Natural killer cell treated with Interleukin-12 subunit alpha and Interleukin-12 subunit beta and Interleukin-15 and Interleukin-18, amount 100 ng/mL, for 72 hours (primary cell): Measurements from ENCODE around the gene DNAH10. TPM values are rescaled to one million over a fixed set of nuclear protein-coding genes. Genes with fewer than 3 reads are reported as not detected.

ENCODE experiments used
- ATAC-seq, 2 donors: fragments of 150-1000 bp; cut with Tn5 transposase in 1 of 2; sonication (Bioruptor Pico), chemical (Tn5 transposase) in 1 of 2; 2 replicates each; pipeline ENCODE4 v1.10.0; 2021
- DNase-seq: peaks from one replicate; pipeline ENCODE4 v3.0.0; 2022; ENCODE audit warnings: low spot score
- H3K27ac Mint-ChIP-seq, 2 donors: 1 replicate in 1 of 2; 2 replicates in 1 of 2; pipeline ENCODE4 v1.8.0; 2022; ENCODE audit warnings: mixed read lengths in 2 of 2, mild to moderate bottlenecking in 1 of 2, moderate library complexity in 1 of 2
- H3K27me3 Mint-ChIP-seq, 2 donors: 1 replicate in 1 of 2; 2 replicates in 1 of 2; pipeline ENCODE4 v1.8.0; 2022; ENCODE audit warnings: mixed read lengths in 2 of 2
- H3K36me3 Mint-ChIP-seq: one replicate; pipeline ENCODE4 v1.8.0; 2022; ENCODE audit warnings: mixed read lengths
- H3K4me1 Mint-ChIP-seq, 2 donors: 1 replicate in 1 of 2; 2 replicates in 1 of 2; pipeline ENCODE4 v1.8.0; 2022; ENCODE audit warnings: low read depth in 2 of 2, mixed read lengths in 2 of 2, mild to moderate bottlenecking in 1 of 2
- H3K4me3 Mint-ChIP-seq: one replicate; pipeline ENCODE4 v1.8.0; 2022; ENCODE audit warnings: mixed read lengths
- H3K9me3 Mint-ChIP-seq: 2 replicates; pipeline ENCODE4 v1.8.0; 2022; ENCODE audit warnings: mixed read lengths
- total RNA-seq, 2 donors: library from RNA; stranded (reverse); gene quantifications; one replicate each; pipeline ENCODE4 v1.2.3, GENCODE V29; 2022

Gene DNAH10
- total RNA-seq, 2 donors from 2014 or later: 0.29 to 0.36 TPM

- ATAC-seq (no peak), DNase-seq (no peak)
- Mint-ChIP-seq H3K36me3 (no peaks in the 10 kb centered on the region), H3K27ac (no peak overlapping the region), H3K4me3 (no peak overlapping the region), H3K9me3 (no peaks in the 10 kb centered on the region), H3K4me1 (peaks cover 2 to 6% of the 10 kb centered on the region in 2 donors), H3K27me3 (peaks cover 0 to 3% of the 10 kb centered on the region in 2 donors)
Measured at GRCh38 chr12:123928274-123928865, 166.3 kb downstream of the DNAH10 start.

DNA sequence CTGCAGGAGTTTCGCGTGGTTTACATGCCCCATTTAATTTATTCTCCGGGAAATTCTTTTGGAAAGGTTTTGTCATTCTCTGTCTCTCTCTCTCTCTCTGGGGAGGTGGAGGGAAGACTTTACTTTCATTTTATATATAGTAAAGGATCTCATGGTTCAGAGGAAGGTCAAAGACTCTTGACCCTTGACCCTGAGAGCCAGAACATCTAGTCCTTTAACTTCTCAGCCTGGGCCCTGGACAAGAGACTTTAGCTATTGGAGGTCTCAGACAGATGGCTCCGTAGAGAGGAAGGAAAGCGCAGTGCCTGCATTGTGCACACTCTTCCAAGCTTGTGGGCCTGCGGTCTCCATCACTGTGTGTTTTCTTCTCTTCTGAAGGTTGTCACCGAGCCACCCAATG, 166.8 kb downstream of the DNAH10 start:
- ATAC-seq (no peak), DNase-seq (no peak)
- Mint-ChIP-seq H3K27me3 (peaks cover 0 to 3% of the 10 kb centered on the region in 2 donors), H3K4me1 (peaks cover 7 to 11% of the 10 kb centered on the region in 2 donors), H3K27ac (no peak overlapping the region), H3K36me3 (no peaks in the 10 kb centered on the region), H3K4me3 (no peak overlapping the region), H3K9me3 (no peaks in the 10 kb centered on the region)

- DNase-seq: peak; percentile 42
- Mint-ChIP-seq H3K36me3 (no peaks in the 10 kb centered on the region), H3K27me3 (no peaks in the 10 kb centered on the region), H3K27ac (no peak overlapping the region), H3K4me3 (no peak overlapping the region), H3K4me1 (peaks cover 13 to 23% of the 10 kb centered on the region in 2 donors), H3K9me3 (no peaks in the 10 kb centered on the region)
- no peak for ATAC-seq
Measured at GRCh38 chr12:123929946-123930583, 168.0 kb downstream of the DNAH10 start.

GRCh38 chr12:123931686-123932321, 169.7 kb downstream of the DNAH10 start:
- Mint-ChIP-seq H3K36me3 (no peaks in the 10 kb centered on the region), H3K9me3 (no peaks in the 10 kb centered on the region), H3K4me3 (no peak overlapping the region), H3K27ac (no peak overlapping the region), H3K27me3 (no peaks in the 10 kb centered on the region), H3K4me1 (peaks cover 28 to 36% of the 10 kb centered on the region in 2 donors)
- no peak for ATAC-seq
- DNase-seq: peak; percentile 22

- H3K36me3 Mint-ChIP-seq: no peaks in the 10 kb centered on the region
- no peaks in the 10 kb centered on the region for H3K27me3 Mint-ChIP-seq
- H3K9me3 Mint-ChIP-seq: no peaks in the 10 kb centered on the region
- peaks cover 38 to 46% of the 10 kb centered on the region in 2 donors for H3K4me1 Mint-ChIP-seq
- DNase-seq (peak; percentile 54), ATAC-seq (no peak)
- no peak overlapping the region for H3K4me3 Mint-ChIP-seq
- no peak overlapping the region for H3K27ac Mint-ChIP-seq
Measured at GRCh38 chr12:123933214-123933613, 171.1 kb downstream of the DNAH10 start.

GRCh38 chr12:123934016-123934620, 172.0 kb downstream of the DNAH10 start:
- H3K36me3 Mint-ChIP-seq: no peaks in the 10 kb centered on the region
- peak overlapping the region; percentile 48 for H3K4me3 Mint-ChIP-seq
- H3K9me3 Mint-ChIP-seq: no peaks in the 10 kb centered on the region
- DNase-seq: peak; percentile 55
- H3K27me3 Mint-ChIP-seq: no peaks in the 10 kb centered on the region
- no peak overlapping the region for H3K27ac Mint-ChIP-seq
- peak in 1 of 2 donors; percentile 1 for ATAC-seq
- H3K4me1 Mint-ChIP-seq: peaks cover 47 to 55% of the 10 kb centered on the region in 2 donors

DNA sequence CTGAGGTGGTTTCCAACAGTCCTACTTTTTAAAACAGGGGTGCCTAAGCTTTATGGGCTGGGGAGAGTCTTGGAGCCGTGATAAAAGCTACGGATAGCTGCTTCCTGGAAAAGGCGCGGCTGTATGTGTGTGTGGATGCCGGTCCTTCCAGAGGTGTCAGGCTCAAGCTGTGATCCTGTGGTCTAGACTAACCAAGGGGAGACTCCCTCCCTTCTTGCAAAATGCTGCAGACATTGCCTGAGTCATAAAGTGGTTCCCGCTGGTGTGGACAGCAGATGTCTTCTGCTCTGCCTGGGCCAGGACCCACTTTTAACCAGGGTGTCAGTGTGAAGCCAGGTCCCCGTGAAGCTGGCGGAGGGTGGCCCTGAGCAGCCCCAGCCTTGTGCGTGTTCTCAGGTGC, 172.7 kb downstream of the DNAH10 start:
- ATAC-seq (peak; percentile 85 to 94), DNase-seq (peak; percentile 88)
- H3K9me3 Mint-ChIP-seq: no peaks in the 10 kb centered on the region
- H3K27me3 Mint-ChIP-seq: no peaks in the 10 kb centered on the region
- peak overlapping the region; percentile 48 for H3K4me3 Mint-ChIP-seq
- H3K27ac Mint-ChIP-seq: peak overlapping the region in 1 of 2 donors; percentile 52
- H3K4me1 Mint-ChIP-seq: peaks cover 50 to 57% of the 10 kb centered on the region in 2 donors
- H3K36me3 Mint-ChIP-seq: no peaks in the 10 kb centered on the region

DNA sequence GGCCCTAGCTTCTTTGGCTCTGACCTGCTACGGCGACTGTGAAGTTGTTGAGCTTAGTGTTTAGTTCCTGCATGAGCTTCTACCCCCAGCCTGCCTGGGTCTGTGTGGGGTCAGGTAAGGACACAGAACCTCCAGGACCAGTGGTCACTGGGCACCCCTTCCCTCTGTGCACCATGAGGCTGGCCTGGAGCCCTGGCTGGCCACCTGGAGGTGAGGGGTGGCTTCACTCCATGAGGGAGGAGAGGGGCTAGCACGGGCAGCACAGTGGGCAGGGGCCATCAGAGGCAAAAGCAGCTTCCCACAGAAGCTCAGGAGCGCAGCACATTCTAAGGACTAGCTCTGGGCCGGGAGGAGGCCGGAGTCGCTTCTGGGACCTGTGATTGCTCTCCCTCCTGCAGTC, 173.9 kb downstream of the DNAH10 start:
- ATAC-seq: no peak
- Mint-ChIP-seq H3K36me3 (no peaks in the 10 kb centered on the region), H3K4me1 (peaks cover 55 to 61% of the 10 kb centered on the region in 2 donors), H3K9me3 (no peaks in the 10 kb centered on the region), H3K27me3 (no peaks in the 10 kb centered on the region), H3K4me3 (peak overlapping the region; percentile 55), H3K27ac (peak overlapping the region in 1 of 2 donors; percentile 27)
- DNase-seq: no peak

DNA sequence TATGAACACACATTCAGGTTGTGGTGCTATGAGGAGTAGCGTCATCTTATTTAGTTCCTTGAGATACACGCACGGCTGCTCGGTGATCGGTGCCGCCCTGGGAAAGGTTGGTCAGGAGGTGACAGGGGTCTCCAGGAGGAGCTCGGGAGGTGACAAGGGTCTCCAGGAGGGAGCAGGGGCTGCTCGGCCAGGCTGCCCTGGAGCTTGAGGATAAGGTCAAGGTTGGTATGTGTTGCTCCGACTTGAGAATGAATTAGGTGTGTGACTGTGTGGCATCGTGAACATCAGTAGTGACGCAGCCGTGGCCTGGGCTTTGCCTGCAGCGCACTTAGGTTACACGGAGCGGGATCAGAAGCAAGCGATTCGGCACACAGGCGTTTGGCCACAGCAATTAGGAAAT, 174.4 kb downstream of the DNAH10 start:
- Mint-ChIP-seq H3K27ac (peak overlapping the region in 1 of 2 donors; percentile 27), H3K4me3 (peak overlapping the region; percentile 55), H3K9me3 (no peaks in the 10 kb centered on the region), H3K4me1 (peaks cover 55 to 63% of the 10 kb centered on the region in 2 donors), H3K36me3 (peaks cover 2% of the 10 kb centered on the region), H3K27me3 (no peaks in the 10 kb centered on the region)
- ATAC-seq (no peak), DNase-seq (no peak)

GRCh38 chr12:123936956-123937706, 175.0 kb downstream of the DNAH10 start:
- peak overlapping the region; percentile 74 for H3K27ac Mint-ChIP-seq
- peaks cover 55 to 66% of the 10 kb centered on the region in 2 donors for H3K4me1 Mint-ChIP-seq
- no peaks in the 10 kb centered on the region for H3K9me3 Mint-ChIP-seq
- H3K27me3 Mint-ChIP-seq: no peaks in the 10 kb centered on the region
- no peak for DNase-seq
- ATAC-seq: no peak
- H3K4me3 Mint-ChIP-seq: peak overlapping the region; percentile 75
- peaks cover 5% of the 10 kb centered on the region for H3K36me3 Mint-ChIP-seq

DNA sequence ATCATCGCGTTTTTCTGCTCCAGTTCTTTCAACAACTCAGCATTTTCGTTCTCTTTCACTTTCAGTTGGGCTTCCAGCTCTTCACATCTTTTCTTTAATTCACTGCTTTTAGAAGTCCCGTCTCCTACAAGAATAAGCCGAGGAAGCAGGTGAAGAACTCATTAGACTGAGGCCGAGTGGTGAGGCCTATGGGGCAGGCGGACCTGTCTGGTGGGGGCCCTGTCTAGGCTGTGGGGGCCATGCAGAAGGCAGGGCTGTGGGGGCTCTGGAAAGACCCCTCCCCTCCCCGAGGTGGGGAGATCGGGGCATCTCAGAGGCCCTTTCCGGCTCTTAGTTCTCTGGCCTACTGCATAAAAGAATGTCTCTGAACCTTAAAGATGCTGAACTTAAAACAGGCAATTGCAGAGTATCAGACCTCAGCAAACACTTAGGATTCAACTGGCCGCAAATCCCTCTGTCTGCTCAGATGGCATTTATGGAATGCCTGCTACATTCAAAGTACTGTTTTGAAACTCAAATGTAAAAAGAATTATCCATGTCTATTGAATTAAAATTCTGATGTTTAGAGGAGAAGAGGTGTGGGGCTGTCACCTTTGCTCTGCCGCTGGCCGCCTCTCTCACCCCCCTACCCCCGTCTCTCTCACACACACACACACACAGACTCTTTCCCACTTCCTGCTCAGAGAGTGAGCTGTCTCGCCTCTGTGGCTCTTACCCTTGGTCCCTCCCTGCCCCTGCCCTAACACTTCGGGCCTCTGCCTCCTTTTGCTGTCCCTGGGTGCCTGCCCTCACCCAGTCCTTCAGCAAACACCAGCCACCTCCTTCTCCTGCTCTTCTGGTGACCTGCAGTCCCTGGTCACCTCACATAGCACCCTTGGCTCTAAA, 175.8 kb downstream of the DNAH10 start:
- Mint-ChIP-seq H3K4me1 (peaks cover 55 to 63% of the 10 kb centered on the region in 2 donors), H3K27ac (peak overlapping the region; percentile 74), H3K4me3 (peak overlapping the region; percentile 75), H3K36me3 (peaks cover 11% of the 10 kb centered on the region), H3K27me3 (no peaks in the 10 kb centered on the region), H3K9me3 (no peaks in the 10 kb centered on the region)
- ATAC-seq (peak; percentile 82 to 87), DNase-seq (peak; percentile 82)

- no peak for DNase-seq
- no peak for ATAC-seq
- H3K9me3 Mint-ChIP-seq: no peaks in the 10 kb centered on the region
- peak overlapping the region; percentile 75 for H3K4me3 Mint-ChIP-seq
- no peaks in the 10 kb centered on the region for H3K27me3 Mint-ChIP-seq
- peak overlapping the region; percentile 74 for H3K27ac Mint-ChIP-seq
- H3K36me3 Mint-ChIP-seq: peaks cover 11% of the 10 kb centered on the region
- H3K4me1 Mint-ChIP-seq: peaks cover 48 to 55% of the 10 kb centered on the region in 2 donors
Measured at GRCh38 chr12:123938679-123939480, 176.8 kb downstream of the DNAH10 start.
